SH-SY5Y (cell line): ENCODE results near the gene EXTL1.

Experiments
- GATA2 ChIP-seq: IDR thresholded peaks from 2 replicates; pipeline ENCODE4 v1.6.1; 2011; ENCODE audit warnings: mild to moderate bottlenecking, low read depth, low read length
- GATA3 ChIP-seq: IDR thresholded peaks from 2 replicates; pipeline ENCODE4 v1.6.1; 2011; ENCODE audit warnings: low read depth, mild to moderate bottlenecking, low read length, moderate library complexity

DNA sequence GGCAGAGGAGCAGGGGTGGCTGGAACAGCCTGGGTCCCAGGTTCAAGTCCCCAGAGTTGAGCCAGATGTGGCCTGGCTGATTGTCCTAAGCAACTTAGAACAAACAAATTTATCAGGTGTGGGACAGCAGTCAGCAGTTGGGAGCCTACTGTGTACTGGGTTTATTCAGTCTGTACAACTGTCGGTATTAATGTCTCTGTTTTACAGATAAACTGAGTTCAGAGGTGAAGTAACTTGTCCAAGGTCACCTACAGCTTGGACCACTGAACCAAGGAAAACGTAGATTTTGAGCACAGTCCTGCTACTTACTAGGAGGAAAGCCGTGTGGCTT is 60.4 kb downstream of the EXTL1 start:
- TF ChIP-seq GATA2 (no peak), GATA3 (no peak)
